NCI-H1436 (cell line): ENCODE measurements around the gene OSBPL8.
"Not testable (repeated sequence)": the region's sequence is repeated elsewhere in the genome, so short reads cannot be mapped to it uniquely, and the experiment has no call there.

Experiments used
- DNase-seq: peaks from one replicate; lab custom pipeline; 2025; lab: John Stamatoyannopoulos, UW

OSBPL8 gene

GRCh38 chr12:76422154-76422542 is 137.4 kb downstream of the OSBPL8 start:
- no peak for DNase-seq

GRCh38 chr12:76421046-76421445 is 138.5 kb downstream of the OSBPL8 start:
- no peak for DNase-seq

GRCh38 chr12:76420222-76420621 is 139.3 kb downstream of the OSBPL8 start:
- DNase-seq = no peak

GRCh38 chr12:76417116-76417515 is 142.5 kb downstream of the OSBPL8 start:
- DNase-seq = no peak

- no peak for DNase-seq
Observed at GRCh38 chr12:76413121-76413520, 146.4 kb downstream of the OSBPL8 start.

- no peak for DNase-seq
Observed at GRCh38 chr12:76410781-76411180, 148.8 kb downstream of the OSBPL8 start.

GRCh38 chr12:76410371-76410770 is 149.2 kb downstream of the OSBPL8 start:
- no peak for DNase-seq

GRCh38 chr12:76409074-76409473 is 150.5 kb downstream of the OSBPL8 start:
- no peak for DNase-seq

- no peak for DNase-seq
Observed at GRCh38 chr12:76407710-76408109, 151.9 kb downstream of the OSBPL8 start.

- DNase-seq = no peak
Observed at GRCh38 chr12:76402259-76402658, 157.3 kb downstream of the OSBPL8 start.

GRCh38 chr12:76400136-76400535 is 159.4 kb downstream of the OSBPL8 start:
- DNase-seq = no peak

- no peak for DNase-seq
Observed at GRCh38 chr12:76399040-76399439, 160.5 kb downstream of the OSBPL8 start.

GRCh38 chr12:76398106-76398505 is 161.5 kb downstream of the OSBPL8 start:
- DNase-seq = no peak

GRCh38 chr12:76391461-76391860 is 168.1 kb downstream of the OSBPL8 start:
- no peak for DNase-seq

GRCh38 chr12:76387614-76388013 is 172.0 kb downstream of the OSBPL8 start:
- no peak for DNase-seq

GRCh38 chr12:76384560-76384959 is 175.0 kb downstream of the OSBPL8 start:
- no peak for DNase-seq

GRCh38 chr12:76383988-76384387 is 175.6 kb downstream of the OSBPL8 start:
- DNase-seq = no peak

GRCh38 chr12:76379261-76379660 is 180.3 kb downstream of the OSBPL8 start:
- DNase-seq = no peak

GRCh38 chr12:76376876-76377275 is 182.7 kb downstream of the OSBPL8 start:
- not testable (repeated sequence) for DNase-seq

GRCh38 chr12:76375939-76376338 is 183.6 kb downstream of the OSBPL8 start:
- DNase-seq = no peak

GRCh38 chr12:76375470-76375869 is 184.1 kb downstream of the OSBPL8 start:
- no peak for DNase-seq

- no peak for DNase-seq
Observed at GRCh38 chr12:76374386-76375020, 185.1 kb downstream of the OSBPL8 start.

GRCh38 chr12:76368230-76368629 is 191.3 kb downstream of the OSBPL8 start:
- no peak for DNase-seq

GRCh38 chr12:76366163-76366562 is 193.4 kb downstream of the OSBPL8 start:
- DNase-seq = no peak
